Right lung (tissue), 5 donors: ENCODE results near the gene ASNSD1. TPM values are rescaled to one million over a fixed set of nuclear protein-coding genes. Genes with fewer than 3 reads are reported as not detected.
"Not testable (repeated sequence)": the region's sequence is repeated elsewhere in the genome, so short reads cannot be mapped to it uniquely, and the experiment has no call there.

ENCODE experiments used
- DNase-seq, 2 donors: peaks; one replicate each; pipeline ENCODE4 v3.0.0-alpha.2; 2013
- polyA plus RNA-seq, 5 donors: library from polyadenylated mRNA; unstranded; fragments of 120-200 nt; gene quantifications; one replicate each; pipeline versions ENCODE4 v1.2.1 to v1.2.3, GENCODE V29; 2013; ENCODE audit warnings: inconsistent platforms in 1 of 5, low replicate concordance in 1 of 5; ENCODE audit not compliant: insufficient read length in 5 of 5, insufficient read depth in 1 of 5

ASNSD1 gene
- polyA plus RNA-seq, 5 donors, result 48.9 to 71.3 (median 64.5) TPM

DNA sequence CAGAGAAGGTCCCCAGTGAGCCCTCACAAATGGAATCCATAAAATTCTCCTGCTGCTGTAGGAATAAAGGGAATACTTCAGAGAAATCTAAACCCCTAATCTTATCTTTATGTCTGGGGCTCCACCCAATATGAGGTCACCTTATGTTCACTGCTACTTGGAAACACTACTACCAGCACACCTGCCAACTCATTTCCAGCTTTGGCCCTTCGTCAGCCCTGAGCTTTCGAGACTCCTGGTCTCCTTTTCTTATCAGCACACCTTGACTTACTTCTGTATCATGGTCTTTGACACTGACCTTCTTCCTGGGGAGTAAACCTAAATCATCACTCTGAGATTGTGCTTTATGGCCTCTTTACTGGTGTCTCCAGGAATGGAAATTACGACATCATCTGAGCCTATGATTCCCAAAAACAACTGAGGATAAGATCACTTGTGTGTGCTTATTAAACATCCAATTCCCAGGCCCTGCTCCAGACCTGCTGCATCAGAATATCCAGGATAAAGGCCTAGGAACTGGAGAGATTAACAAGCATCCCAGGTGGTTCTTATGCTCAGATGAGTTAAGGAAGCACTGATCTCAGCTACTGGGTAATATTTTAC is 22.2 kb upstream of the ASNSD1 start:
- DNase-seq, result no peak

DNA sequence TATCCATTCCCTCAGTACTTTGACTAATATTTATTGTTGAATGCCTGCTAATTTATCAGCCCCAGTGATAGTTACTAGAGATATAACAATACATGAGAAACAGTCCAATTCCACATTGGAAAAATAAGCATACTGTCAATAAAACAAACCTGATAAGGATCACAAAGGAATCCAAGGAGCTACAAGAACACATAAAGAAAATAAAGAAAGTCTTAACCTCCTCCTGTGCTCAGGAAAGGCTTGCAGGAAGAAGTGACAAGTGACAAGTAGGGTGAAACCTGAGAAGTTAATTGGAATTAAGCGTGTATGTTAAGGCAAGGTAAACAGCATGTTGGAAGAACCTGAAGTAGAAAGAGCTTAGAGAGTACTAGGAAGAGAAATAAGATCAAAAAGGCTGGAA is 20.3 kb upstream of the ASNSD1 start:
- DNase-seq, result no peak

DNA sequence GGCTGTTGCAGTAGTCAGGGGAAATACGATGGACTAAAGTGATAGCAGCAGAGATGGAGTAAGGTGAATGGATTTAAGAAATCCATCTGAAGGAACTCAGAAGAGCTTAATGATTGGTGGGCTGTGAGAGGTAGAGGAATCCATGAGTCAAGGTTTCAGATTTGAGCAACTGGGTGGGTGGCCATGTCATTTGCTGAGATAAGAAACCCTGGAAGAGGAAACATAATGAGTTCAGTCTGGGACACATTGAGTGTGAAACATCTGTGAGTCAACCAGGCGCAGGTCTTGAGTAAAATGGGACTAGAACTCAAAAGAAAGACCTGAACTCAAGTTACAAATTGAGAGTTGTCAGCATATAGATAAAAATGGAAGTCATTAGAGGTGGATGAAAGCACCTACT is 19.7 kb upstream of the ASNSD1 start:
- DNase-seq, result no peak

DNA sequence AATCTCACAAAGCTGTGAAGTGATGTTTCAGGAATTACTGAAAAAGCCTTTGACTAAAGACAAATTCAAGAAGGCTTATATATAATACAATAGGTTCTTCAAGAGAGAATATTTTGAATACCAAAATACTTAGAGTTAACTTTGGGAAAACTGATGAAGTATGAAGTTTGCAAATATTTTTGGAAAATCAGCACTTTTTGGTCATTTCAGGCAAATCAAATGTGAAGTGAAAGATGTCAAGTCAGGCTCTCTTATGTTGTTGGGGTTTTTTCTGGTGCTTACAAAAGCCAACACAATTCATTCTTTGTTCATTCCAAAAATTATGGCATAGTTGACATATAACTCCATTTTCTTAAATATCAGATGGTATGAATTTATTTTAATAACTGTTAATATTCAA is 14.7 kb upstream of the ASNSD1 start:
- DNase-seq, result no peak

DNA sequence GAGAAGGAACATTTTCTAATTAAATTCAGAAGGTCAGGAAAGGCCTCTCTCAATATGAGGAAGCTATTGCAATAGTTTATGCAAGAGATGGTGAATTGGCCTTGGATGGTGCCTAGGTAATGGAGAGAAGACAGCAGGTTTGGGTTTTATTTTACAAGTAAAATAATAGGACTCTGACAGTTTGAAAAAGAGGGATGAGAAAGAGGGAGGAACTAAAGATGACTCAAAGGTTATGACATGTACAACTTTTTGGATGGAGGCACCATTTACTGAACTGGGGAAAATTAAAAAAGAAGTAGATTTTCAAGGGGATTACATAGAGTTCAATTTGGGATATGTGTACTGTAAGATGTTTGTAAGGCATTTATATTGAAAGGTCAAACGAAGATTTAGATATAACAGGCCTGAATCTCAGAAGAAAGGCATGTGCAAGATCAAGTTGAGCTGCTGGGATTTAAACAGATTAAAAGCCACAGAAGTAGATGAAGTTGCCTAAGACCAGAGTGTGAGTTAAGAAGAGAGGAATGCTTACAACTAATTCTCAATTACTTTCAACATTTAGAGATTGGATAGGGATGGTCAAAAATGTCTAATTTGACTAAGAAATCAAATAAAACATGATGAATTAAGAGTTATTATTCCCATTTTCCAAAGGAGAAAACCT is 12.3 kb upstream of the ASNSD1 start:
- no peak for DNase-seq

DNA sequence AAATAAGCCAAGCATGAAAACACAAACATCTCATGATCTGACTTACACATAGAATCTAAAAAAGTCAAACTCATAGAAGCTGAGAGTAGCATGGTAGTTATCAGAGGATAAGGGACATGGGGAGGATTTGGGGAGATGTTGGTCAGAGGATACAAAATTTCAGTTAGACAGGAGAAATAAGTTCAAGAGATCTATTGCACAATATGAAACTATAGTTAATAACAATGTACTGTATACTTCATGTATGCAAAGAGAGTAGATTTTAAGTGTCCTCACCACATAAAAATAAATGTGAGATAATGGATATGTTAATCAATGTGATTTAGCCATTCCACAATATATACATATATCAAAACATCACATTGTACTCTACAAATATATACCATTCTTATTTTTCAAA is 10.0 kb upstream of the ASNSD1 start:
- DNase-seq, result no peak

DNA sequence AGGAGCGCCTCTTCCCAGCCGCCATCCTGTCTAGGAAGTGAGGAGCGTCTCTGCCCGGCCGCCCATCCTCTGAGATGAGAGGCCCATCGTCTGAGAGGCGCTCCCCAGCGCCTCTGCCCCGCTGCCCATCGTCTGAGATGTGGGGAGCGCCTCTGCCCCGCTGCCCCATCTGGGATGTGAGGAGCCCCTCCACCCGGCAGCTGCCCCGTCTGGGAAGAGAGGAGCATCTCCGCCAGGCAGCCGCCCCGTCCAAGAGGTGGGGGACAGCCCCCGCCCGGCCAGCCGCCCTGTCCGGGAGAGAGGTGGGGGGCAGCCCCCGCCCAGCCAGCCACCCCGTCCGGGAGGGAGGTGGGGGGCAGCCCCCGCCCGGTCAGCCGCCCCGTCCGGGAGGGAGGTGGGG is 7.8 kb upstream of the ASNSD1 start:
- not testable (repeated sequence) for DNase-seq

DNA sequence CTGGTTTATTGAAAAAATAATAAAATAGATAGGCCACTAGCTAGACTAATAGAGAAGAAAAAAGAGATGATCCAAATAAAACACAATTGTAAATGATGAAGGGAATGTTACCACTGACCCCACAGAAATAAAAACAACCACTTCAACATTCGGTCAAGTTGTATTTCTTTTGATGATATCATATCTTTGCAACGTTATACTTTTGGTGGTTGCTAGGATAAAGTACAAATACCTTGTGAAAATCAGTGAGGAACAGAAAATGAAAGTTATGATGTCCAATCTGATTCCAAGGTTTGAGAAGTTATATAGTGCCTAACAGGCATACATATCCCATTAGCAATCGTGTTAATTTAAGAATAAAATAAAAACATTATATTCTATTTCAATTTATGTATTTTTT is 6.6 kb upstream of the ASNSD1 start:
- DNase-seq, result no peak

DNA sequence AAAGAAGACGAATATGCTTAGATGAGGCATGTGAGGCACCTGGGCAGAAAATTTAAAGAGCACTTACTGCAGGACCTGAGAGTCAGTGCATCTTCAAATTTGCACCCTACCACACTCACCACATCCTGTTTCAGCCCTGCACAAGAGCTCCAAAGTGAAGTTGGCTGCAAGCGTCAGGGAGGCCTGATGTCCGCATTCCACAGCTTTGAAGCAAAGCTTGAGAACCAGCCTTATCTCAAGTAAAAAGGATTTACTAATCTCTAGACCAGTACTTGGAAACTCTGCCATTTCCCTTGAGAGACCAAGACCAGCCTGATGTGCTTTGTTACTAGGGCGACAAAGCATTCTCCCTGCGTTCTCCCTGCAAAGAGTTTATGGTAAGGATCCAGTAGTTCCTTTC is 3.4 kb upstream of the ASNSD1 start:
- peak; percentile 24 to 46 for DNase-seq

DNA sequence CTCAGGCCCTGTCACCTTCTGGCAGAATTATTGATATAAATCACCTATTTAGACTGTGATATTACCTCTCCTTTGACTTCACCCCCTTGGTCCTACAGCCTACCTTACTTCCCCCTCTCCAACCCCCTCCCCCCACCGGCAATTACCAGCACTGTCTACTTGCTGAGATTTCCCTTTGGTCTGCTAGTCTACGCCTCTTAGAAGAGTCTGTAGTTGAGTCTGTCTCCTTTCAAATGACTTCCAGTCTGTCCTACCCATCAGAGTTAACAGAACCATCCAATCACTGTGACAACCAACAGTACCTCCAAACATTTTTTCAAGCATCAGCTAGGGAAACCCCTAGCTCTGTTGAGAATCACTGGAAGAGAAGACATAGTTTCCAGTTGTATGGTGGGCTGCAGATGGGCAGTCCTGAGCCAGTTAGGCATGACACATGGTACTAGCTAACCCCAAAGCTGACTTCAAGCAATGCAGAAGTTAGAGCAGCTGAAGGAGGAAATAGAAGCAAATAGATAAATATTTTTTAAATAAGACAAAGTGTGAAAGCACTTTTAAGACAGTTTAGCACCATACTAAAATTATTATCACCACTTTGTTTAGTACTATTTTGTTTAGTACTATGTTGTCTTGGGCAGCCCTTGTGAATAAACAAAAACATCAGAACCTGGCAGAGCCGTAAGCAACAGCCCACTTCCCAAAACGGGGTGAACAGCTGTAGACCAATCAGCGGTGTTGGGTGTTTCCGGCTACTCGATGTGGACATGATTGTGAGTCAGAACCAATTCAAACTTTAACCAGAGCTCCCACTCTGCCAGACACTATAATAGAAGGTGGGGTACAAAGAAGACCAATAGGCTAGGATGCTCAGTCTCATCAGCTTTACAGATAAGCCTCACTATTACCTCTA is 2.7 kb upstream of the ASNSD1 start:
- DNase-seq, result no peak

DNA sequence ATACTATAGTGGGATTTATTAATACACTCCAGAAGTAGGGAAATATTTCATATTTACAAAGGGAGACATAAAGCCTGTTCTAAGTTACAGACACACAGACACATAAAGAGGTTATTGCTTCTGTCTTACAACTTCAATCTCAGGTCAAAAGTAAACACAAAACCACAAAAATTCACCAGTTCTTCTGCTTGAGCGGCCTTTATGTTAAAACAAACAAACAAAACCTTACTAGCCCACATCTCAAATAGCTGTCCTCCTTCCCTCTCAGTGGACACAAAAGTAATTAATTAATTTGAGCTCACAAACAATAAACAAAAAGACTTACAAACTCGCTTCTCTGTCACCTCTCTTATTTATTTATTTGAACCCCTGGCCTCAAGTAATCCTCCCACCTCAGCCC is 1.5 kb upstream of the ASNSD1 start:
- DNase-seq, result no peak

DNA sequence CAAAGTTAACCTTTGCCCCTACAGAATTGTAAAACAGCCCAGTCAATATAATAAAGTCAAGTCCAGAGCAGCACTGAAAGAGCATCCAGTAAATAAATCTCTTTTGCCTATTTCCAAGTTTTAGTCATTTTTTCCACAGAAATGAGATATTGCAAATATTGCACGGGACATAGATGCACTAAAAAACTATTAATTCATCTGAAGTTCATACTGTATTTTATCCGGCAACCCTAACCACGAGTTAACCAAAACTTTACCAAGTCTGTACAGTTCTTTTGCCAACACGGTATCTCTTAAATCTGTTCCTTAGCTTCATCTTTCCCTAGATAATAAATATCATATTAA is 484 bp upstream of the ASNSD1 start:
- no peak for DNase-seq

DNA sequence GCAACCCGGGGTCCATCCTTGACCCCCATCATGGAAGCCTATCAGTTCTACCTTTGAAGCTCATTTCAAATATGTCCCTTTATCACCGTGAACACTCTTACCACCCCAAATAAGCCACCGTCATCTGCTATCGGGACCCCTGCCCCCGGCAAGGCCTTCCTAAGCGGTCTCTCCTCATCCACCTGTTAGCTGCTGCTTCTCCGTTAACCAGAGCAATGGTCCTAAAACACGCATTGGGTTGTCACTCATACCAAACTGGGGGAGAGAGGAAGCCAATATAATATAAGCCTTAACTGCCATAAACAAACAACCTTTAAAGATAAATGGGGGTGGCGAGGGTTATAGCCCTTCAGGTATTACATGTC is 680 bp downstream of the ASNSD1 start:
- DNase-seq, result no peak

DNA sequence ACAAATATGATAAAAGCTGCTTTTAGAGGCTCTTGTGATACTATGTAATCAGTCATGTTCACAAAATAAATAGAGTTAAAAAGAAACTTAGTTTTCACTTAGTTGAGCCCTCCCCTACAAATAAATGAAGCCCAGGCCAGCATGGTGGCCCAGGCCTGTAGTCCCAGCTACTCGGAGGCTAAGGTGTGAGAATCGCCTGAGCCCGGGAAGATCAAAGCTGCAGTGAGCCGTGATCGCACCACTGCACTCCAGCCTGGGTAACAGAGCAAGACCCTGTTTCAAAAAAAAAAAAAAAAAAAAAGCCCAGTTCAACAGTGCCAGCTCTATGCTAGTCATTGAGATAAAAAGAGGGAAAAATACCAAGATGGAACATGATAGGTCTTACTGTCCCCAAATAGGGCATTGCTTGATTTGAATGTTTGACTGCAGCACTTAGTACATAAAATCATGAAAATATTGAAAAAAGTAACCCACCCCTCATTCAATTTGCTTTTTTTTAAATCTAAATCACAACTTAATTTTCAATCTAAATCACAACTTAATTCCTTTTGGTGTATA is 1.5 kb downstream of the ASNSD1 start:
- DNase-seq, result no peak

DNA sequence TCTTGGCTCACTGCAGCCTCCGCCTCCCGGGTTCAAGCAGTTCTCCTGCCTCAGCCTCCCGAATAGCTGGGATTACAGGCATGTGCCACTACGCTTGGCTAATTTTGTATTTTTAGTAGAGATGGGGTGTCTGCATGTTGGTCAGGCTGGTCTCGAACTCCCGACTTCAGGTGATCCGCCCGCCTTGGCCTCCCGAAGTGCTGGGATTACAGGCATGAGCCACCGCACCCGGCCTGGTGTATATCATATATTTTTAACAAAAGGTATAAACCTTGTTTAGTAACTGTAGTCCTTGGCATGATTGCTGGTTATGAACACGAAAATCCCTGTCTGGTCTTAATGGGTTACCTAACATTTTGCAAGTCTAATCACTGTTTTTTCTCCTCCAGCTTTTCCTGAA is 2.1 kb downstream of the ASNSD1 start:
- not testable (repeated sequence) for DNase-seq

DNA sequence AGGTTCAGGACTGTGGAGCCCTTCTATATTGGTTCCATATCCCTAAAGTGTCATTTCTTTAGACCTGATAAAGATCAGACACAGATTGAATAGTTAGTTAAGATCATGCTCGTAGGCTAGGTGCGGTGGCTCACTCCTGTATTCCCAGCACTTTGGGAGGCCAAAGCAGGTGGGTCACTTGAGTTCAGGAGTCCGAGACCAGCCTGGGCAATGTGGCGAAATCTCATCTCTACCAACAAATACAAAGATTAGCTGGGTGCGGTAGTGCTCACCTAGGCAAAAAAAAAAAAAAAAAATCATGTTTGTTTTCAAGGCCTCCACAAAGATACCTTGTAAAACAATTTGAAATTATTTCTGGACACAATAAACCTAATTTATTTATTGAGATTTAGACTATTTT is 8.7 kb downstream of the ASNSD1 start:
- DNase-seq, result no peak

DNA sequence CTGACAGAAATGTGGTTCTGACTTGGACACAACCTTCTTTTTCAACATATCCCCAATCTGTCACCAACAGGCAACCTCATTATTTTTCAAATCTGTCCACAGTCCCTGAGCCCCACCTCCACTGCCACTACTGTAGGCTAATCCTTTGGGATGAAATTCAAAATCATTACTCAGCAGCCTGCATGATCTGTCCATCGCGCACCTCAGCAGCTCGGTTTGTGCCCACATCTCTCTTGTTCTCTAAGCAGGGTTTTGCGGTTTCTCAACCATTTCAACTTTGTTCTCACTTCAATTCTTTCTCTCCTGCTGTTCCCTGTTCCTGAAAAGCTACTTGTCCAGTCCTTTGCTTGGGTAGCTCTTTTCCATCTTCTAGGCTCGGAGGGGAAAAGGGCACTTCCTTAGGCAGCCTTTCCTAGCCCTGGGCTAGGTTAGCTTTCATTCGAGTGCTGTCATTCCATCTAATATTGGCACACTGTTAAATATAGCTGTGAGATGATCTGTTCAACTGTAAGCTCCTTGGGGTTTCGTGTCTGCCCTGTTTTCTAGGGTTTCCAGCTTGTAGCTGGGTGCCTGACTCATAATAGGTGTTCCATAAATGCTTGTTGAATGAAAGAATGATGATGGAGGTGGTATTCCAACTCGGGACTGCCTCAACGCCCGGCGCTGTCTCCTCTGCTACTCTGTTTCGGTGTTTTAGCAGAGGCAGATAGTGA is 12.6 kb downstream of the ASNSD1 start:
- no peak for DNase-seq

DNA sequence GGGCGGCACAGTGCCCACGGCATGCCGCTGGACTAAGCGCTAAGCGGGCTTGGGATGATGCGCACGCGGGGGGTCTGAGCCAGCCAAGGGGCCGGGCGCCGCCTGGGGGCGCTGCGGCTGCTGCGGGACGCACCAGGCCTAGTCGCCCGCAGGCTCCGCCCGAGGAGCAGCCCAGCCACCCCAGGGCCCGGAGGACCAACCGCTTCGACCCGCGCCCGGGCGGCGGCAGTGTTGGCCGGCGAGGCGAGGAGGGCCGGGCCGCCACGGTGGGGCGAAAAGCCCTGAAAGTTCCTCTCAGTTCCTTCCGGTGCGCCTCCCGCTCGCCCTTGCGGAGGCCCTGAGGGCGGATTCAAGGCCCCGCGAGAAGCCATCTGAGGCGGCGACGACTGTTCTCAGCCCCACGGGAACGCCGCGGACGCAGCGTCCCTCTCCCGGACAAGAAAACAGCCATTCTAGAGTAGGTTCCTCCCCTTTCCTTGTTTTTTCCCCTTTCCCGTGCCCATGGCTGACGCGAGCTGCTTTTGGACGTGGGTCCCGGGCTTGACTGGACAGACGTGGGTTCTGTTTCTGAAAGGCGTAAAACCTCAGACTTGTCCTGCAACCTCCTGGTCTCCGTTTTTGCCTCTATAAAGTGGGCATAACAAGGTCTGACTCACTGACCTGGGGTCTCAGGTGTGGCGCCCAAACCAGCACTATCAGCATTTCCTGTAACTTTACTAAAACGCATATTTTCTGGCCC is 13.3 kb downstream of the ASNSD1 start, which contains the start of gene ANKAR:
Gene ANKAR, plus strand, starts transcription at position 297 of the 739 bp plus-strand sequence. CDS start 1,821 bp downstream, outside the sequence.
- peak; percentile 90 to 91 for DNase-seq

DNA sequence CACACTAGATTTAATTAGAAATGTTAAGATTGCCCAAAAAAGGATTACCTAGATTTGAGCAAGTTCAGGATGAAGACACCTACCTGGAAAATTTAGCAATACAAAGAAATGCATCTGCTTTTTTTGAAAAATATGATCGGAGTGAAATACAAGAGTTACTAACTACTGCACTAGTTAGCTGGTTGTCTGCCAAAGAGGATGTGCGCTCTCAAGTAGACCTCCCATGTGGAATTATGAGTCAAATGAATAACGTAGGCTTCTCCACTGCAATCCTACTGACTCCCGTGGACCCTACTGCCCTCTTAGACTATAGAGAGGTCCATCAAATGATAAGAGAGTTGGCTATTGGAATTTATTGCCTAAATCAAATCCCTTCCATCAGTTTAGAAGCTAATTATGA is 15.2 kb downstream of the ASNSD1 start:
- no peak for DNase-seq

DNA sequence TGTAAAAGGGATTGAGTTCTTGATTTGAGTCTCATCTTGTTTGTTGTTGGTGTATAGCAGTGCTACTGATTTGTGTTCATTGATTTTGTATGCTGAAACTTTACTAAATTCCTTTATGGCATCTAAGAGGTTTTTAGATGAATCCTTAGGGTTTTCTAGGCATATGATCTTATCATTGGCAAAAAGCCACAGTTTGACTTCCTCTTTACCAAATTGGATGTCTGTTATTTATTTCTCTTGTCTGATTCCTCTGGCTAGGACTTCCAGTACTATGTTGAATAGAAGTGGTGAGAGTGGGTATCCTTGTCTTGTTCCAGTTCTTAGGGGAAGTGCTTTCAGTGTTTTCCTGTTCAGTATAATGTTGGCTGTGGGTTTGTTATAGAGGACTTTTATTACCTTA is 18.0 kb downstream of the ASNSD1 start:
- DNase-seq, result no peak

DNA sequence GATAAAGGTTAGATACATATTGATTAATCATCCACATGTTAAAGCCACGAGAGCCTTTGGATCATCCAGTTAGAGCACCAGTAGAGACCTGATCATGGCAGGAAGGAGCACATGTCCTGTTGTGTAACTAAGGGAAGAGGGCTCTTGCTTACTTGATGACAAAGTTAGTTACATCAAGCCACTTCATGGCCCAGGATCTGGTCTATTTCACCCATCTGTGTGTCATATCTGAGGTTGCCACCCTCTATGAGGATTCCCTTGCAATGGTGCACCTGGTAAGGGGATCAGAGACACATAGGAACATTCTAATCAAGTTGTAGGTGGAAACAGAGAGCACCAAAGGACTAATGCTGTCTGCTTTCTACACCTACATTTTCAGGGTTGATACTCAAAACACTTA is 19.9 kb downstream of the ASNSD1 start:
- no peak for DNase-seq
